ENCODE results near the gene FMN1.

GRCh38 chr15:33027306-33028035 lies 167.0 kb downstream of the FMN1 start:
- TF ChIP-seq, protein P1, sequence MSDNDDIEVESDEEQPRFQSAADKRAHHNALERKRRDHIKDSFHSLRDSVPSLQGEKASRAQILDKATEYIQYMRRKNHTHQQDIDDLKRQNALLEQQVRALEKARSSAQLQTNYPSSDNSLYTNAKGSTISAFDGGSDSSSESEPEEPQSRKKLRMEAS (IDR thresholded peaks at IDR 0.05) = no peak
- TF ChIP-seq RAD21 (IDR thresholded peaks at IDR 0.05; ENCODE audit: low read depth) = no peak
- no peak for TF ChIP-seq EP300 (IDR thresholded peaks at IDR 0.05; ENCODE audit: borderline replicate concordance)

All from Ishikawa (cell line).